Fibroblast of the aortic adventitia (primary cell): Measurements from ENCODE around the gene GALNT2. TPM values are rescaled to one million over a fixed set of nuclear protein-coding genes. Genes with fewer than 3 reads are reported as not detected.

Source experiments
- DNase-seq: peaks from one replicate; pipeline ENCODE4 v3.0.0-alpha.2; 2010; ENCODE audit warnings: low read depth
- H3K4me3 ChIP-seq: 2 replicates; pipeline ENCODE4 v1.5.1; 2011; ENCODE audit warnings: low read depth, mild to moderate bottlenecking, control low read depth, low read length, moderate library complexity
- total RNA-seq: library from RNA; depleted of rRNA; stranded (reverse); fragments of >200 nt; gene quantifications from 2 replicates; pipeline ENCODE4 v1.2.3, GENCODE V29; 2012; ENCODE audit warnings: low replicate concordance
- TF ChIP-seq, protein P1 (sequence below): IDR thresholded peaks from 2 replicates; pipeline ENCODE4 v1.5.1; 2011; ENCODE audit warnings: mild to moderate bottlenecking, low read length, control low read depth, inconsistent platforms; ENCODE audit not compliant: insufficient read depth

The GALNT2 gene
- total RNA-seq, 1 donor = 68.1 TPM

DNA sequence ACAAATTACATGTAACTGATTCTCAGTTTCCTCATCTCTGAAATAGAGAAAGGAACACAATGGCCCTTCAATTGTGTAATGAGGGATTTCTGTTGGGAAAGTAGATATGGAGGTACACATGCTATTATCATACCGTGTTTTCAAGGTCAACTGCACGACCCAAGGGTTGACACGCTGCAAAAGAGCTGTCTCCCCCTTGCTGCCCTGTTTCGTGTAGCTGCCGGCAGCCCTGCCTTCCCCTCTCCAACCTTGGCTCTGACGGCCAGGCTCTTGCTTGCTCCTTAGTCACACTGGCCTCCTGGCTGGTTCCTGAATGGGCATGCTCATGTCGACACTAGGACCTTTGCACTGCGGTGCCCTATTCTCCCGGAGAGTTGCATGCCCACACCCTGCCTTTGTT, 134.4 kb downstream of the GALNT2 start:
- H3K4me3 ChIP-seq = no peak overlapping the region
- TF ChIP-seq, protein P1, sequence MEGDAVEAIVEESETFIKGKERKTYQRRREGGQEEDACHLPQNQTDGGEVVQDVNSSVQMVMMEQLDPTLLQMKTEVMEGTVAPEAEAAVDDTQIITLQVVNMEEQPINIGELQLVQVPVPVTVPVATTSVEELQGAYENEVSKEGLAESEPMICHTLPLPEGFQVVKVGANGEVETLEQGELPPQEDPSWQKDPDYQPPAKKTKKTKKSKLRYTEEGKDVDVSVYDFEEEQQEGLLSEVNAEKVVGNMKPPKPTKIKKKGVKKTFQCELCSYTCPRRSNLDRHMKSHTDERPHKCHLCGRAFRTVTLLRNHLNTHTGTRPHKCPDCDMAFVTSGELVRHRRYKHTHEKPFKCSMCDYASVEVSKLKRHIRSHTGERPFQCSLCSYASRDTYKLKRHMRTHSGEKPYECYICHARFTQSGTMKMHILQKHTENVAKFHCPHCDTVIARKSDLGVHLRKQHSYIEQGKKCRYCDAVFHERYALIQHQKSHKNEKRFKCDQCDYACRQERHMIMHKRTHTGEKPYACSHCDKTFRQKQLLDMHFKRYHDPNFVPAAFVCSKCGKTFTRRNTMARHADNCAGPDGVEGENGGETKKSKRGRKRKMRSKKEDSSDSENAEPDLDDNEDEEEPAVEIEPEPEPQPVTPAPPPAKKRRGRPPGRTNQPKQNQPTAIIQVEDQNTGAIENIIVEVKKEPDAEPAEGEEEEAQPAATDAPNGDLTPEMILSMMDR = no peak
- DNase-seq = no peak

DNA sequence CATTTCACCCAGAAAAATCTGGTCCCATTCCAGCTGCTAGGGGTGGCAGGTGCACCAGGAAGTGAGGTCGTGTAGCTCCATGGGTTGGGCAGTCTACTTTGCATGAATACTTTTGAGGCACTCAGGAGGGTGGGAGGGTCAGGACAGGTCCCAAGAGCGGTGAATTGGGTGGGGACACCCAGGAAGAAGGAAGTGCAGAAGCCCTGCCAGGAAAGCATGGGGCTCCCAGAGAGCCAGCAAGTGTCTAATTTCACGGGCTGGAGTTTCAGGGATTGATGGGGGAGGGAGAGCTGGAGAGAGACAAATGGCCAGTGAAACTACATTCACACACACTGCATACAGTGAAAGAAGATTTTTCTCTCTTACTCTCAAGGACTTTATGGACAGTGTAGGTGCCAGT, 137.8 kb downstream of the GALNT2 start:
- H3K4me3 ChIP-seq = no peak overlapping the region
- TF ChIP-seq, protein P1 = no peak
- peak; percentile 24 for DNase-seq

DNA sequence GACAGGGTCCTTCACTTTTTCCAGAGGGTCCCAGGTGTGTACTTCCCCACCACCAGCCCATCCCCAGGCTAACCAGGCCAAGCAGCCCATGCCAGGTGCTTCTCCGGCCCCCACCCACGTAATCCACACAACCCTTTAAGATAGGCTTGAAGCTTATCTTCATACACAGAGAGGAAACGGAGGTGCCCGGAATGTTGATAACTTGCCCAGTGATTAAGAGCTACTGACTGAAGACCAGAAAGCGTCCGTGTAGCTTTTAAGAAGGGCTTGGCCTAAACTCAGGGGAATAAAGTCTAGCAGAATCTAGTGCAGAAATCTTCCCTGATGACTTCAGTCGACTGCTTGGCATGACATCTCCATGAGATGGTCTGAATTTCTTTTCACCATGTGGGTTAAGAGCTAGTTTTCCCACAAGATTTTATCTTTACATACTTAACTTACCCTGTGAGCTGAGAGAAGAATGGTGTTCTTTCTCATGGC, 138.7 kb downstream of the GALNT2 start:
- no peak overlapping the region for H3K4me3 ChIP-seq
- peak; percentile 83 for DNase-seq
- TF ChIP-seq, protein P1 = no peak

DNA sequence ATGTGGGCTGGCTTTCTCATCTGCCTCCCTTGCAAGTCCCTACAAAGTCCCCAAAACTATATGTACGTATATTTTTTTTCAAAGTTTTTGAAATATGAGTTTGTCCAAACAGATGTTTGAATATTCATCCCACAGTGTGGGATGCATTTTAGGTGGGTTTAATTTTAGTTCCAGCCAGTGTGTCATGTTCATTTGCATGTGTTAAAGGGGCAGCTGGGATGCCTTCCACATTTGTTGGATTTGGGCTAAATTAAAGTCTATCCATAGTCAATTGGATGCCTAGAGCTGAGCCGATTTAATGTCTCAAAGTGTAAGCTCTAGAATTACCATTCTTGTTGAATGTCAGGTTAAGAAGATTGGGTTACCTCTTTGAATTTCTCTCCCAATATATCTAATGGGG, 139.2 kb downstream of the GALNT2 start:
- no peak overlapping the region for H3K4me3 ChIP-seq
- TF ChIP-seq, protein P1 = no peak
- DNase-seq = no peak

DNA sequence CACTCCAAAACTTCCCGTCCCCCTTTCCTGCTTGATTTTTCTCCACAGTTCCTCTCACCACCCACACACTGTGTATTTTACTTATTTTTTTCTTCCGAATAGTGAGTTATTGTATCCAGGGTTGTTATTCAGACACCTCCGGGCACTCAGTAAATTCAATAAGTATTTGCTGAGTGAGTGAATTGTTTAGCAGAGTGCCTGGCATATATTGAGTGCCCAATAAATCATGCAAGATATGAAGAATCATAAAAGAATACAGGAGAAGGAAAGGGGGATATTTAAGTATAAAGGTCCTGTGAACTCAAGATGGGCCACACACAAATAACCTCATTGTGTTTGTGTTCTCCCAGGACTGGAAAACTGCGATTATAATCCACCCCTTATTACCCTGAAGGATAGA, 139.9 kb downstream of the GALNT2 start:
- DNase-seq = no peak
- no peak overlapping the region for H3K4me3 ChIP-seq
- TF ChIP-seq, protein P1 = no peak

DNA sequence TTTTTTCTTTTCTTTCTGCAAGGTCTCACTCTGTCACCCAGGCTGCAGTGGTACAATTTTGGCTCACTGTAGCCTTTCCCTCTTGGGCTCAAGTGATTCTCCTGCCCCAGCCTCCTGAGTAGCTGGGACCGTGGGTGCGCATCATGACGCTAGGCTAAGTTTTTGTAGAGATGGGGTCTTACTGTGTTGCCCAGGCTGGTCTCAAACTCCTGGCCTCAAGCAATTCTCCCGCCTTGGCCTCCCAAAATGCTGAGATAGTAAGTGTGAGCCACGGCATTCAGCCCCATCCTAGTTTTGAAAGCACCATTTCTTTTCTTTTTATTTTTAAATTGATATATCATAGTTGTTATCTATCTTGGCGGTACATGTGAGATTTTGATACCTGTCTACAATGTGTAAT, 140.6 kb downstream of the GALNT2 start:
- TF ChIP-seq, protein P1 = no peak
- no peak overlapping the region for H3K4me3 ChIP-seq
- no peak for DNase-seq

DNA sequence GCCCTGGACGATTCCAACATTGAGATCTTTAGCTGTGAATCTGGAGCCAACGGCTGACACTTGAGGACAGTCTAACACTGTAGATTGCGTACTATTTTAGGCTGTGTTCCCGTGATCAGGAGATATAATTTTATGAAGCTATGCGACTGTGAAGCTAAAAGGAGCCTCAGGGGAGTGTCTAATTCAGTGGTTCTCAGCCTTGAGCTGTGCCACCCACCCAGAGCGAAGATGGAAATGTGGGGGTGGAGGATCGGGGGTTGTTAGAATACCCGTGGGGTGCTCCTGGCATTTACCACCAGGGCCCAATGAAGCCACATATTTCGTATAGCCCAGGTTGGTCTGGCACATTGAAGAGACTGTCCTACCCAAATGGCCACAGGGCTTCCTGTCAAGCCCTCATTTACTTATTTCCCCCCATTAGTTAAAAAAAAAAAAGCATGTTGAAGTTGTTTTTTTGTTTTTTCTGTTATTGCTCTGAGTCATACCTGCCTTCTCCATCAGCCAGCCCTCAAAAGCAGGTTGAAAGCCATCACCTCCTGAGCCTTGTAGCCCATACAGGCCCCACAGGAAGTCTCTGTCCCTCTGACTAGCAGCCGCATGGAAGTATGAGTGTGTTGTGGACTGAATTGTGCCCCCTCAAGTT, 141.7 kb downstream of the GALNT2 start:
- TF ChIP-seq, protein P1 = no peak
- H3K4me3 ChIP-seq = no peak overlapping the region
- DNase-seq = no peak
